Measurements from ENCODE around the gene KCND2. TPM values are rescaled to one million over a fixed set of nuclear protein-coding genes. Genes with fewer than 3 reads are reported as not detected.

The KCND2 gene
- total RNA-seq, 4 donors from 2014 or later: 0.07 to 0.93 (median 0.30) TPM

DNA sequence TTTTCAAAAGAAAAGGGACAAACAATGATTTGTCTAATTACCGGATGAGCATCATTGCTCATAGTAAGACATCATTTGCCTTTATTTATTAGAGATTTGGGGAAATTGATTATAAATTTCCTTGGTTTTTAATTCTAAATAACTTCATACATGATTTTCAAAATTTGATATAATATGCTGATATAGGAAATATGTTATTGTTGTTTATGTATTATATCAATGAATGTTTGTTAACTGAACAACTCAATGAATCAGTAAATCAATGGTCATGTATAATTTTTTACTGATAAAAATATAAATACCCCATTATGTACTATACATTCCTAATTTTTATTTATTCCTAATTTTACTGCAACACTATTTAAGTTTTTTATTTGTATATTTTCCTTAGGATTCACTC lies 327.6 kb downstream of the KCND2 start:
- H3K9me3 ChIP-seq: no peaks in the 10 kb centered on the region
- no peak overlapping the region for H3K27ac ChIP-seq
- no peaks in the 10 kb centered on the region for H3K4me1 ChIP-seq
- H3K36me3 ChIP-seq: no peaks in the 10 kb centered on the region
- no peak for TF ChIP-seq POLR2A (IDR thresholded peaks at IDR 0.05)
- TF ChIP-seq, protein P1, sequence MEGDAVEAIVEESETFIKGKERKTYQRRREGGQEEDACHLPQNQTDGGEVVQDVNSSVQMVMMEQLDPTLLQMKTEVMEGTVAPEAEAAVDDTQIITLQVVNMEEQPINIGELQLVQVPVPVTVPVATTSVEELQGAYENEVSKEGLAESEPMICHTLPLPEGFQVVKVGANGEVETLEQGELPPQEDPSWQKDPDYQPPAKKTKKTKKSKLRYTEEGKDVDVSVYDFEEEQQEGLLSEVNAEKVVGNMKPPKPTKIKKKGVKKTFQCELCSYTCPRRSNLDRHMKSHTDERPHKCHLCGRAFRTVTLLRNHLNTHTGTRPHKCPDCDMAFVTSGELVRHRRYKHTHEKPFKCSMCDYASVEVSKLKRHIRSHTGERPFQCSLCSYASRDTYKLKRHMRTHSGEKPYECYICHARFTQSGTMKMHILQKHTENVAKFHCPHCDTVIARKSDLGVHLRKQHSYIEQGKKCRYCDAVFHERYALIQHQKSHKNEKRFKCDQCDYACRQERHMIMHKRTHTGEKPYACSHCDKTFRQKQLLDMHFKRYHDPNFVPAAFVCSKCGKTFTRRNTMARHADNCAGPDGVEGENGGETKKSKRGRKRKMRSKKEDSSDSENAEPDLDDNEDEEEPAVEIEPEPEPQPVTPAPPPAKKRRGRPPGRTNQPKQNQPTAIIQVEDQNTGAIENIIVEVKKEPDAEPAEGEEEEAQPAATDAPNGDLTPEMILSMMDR (IDR thresholded peaks at IDR 0.05 in 4 of 5, conservative IDR thresholded peaks at IDR 0.05 in 1 of 5): no peak
- no peak overlapping the region for H3K4me3 ChIP-seq
- in situ Hi-C loops (cut with MboI; ENCODE audit: low sequenced_read_pairs in 4 of 4) (no loop called here), intact Hi-C loops (cut with DNase I; ENCODE audit: low total_unique reads) (no loop called here)
- DNase-seq (no peak), ATAC-seq (no peak)
- no peaks in the 10 kb centered on the region for H3K27me3 ChIP-seq

DNA sequence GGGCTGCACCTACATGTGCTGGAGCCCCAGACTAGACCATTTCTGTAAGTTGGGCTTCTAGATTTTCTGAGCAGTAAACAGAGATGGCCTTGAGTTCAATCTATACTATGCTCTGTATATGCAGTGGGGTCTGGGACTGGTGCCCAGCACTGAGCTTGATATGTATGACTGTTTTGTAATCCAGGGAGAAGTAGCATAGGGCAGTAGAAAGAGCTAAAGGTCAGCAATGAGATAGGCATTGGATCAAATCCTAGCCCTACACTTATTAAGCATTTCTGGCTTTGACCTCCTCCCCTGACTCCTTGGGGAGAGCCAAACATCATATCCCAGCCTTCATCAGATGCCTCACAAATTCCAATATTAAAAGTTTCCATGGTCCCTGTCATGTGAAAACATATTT lies 330.4 kb downstream of the KCND2 start:
- DNase-seq (no peak), ATAC-seq (no peak)
- Histone ChIP-seq H3K27me3 (no peaks in the 10 kb centered on the region), H3K4me1 (no peaks in the 10 kb centered on the region), H3K4me3 (no peak overlapping the region), H3K36me3 (no peaks in the 10 kb centered on the region), H3K27ac (no peak overlapping the region), H3K9me3 (no peaks in the 10 kb centered on the region)
- TF ChIP-seq, protein P1 (IDR thresholded peaks at IDR 0.05 in 4 of 5, conservative IDR thresholded peaks at IDR 0.05 in 1 of 5): no peak
- TF ChIP-seq POLR2A (IDR thresholded peaks at IDR 0.05): no peak
- intact Hi-C loops (cut with DNase I; ENCODE audit: low total_unique reads): no loop called here
- in situ Hi-C loops (cut with MboI; ENCODE audit: low sequenced_read_pairs in 4 of 4): no loop called here

DNA sequence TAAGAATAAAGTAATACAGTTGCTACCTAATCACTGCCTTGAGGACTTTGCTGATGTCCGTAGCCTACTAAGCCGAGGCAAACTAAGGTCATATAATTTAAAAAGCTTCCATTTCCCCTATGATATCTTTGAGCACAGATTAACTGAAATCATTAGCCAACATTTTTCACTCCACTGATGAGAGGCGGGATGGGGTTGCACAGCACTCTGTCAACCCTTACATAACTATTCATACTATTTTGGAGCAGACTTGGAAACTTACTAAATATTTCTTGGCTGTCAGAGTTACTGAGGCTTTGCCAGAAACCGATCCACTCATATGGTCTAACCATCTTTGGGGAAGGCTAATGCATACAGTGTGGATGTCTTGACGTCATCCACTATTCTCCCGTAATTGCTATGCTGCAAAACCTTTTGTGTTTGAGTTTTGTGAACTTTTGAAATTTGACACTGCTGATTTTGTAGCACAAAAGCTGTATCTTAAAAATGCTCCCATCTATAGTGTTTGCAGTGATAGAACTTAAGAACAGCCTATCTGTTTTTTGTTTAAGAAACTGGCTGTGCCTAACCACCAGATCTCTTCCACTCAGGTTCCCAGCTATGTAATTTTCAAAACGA lies 336.3 kb downstream of the KCND2 start:
- Histone ChIP-seq H3K4me1 (no peaks in the 10 kb centered on the region), H3K27me3 (no peaks in the 10 kb centered on the region), H3K27ac (no peak overlapping the region), H3K36me3 (no peaks in the 10 kb centered on the region), H3K4me3 (no peak overlapping the region), H3K9me3 (no peaks in the 10 kb centered on the region)
- TF ChIP-seq, protein P1 (IDR thresholded peaks at IDR 0.05 in 4 of 5, conservative IDR thresholded peaks at IDR 0.05 in 1 of 5): no peak
- TF ChIP-seq POLR2A (IDR thresholded peaks at IDR 0.05): no peak
- in situ Hi-C loops (cut with MboI; ENCODE audit: low sequenced_read_pairs in 4 of 4): no loop called here
- ATAC-seq (no peak), DNase-seq (no peak)
- intact Hi-C loops (cut with DNase I; ENCODE audit: low total_unique reads): no loop called here

DNA sequence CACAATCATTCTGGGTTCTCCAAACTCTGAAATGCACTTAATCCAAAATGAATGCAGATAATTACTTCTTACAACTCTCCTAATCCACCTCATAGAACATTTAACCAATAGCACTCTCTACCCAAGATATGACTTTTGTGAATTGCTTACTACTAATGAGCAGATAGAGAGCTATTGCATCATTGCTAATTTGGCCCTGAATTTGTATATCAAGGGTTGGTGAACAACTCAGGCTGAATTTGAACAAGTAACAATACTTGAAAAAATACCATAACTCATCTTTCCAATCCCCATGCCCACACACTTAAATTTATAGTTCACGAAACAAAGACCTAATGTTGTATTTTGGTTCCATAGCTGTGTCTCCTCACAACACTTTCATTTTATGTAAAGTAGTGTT lies 339.0 kb downstream of the KCND2 start:
- intact Hi-C loops (cut with DNase I; ENCODE audit: low total_unique reads): no loop called here
- H3K4me1 ChIP-seq: no peaks in the 10 kb centered on the region
- in situ Hi-C loops (cut with MboI; ENCODE audit: low sequenced_read_pairs in 4 of 4): no loop called here
- no peak overlapping the region for H3K4me3 ChIP-seq
- no peak overlapping the region for H3K27ac ChIP-seq
- TF ChIP-seq, protein P1 (IDR thresholded peaks at IDR 0.05 in 4 of 5, conservative IDR thresholded peaks at IDR 0.05 in 1 of 5): no peak
- no peak for TF ChIP-seq POLR2A (IDR thresholded peaks at IDR 0.05)
- H3K36me3 ChIP-seq: no peaks in the 10 kb centered on the region
- H3K27me3 ChIP-seq: no peaks in the 10 kb centered on the region
- H3K9me3 ChIP-seq: no peaks in the 10 kb centered on the region
- DNase-seq (no peak), ATAC-seq (no peak)

DNA sequence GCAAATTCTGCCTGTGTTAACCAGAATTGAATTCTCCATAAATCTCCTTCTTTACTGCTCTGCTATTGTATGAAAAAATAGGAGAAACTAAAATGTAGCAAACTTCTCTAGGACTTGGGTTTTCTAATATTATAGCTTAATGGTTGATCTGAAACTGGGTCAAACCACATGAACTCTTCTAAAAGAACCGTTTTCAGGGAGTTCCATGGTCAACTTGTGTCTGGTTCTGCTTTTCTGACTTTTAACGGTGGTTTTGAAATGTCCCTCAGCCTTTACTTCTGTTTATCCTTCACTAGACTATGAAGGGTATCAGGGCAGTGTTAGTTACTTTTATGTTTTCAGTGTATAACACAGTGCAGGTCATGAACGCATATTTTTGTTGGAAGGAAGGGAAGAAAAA lies 342.7 kb downstream of the KCND2 start:
- DNase-seq (no peak), ATAC-seq (no peak)
- H3K27ac ChIP-seq: no peak overlapping the region
- no peaks in the 10 kb centered on the region for H3K36me3 ChIP-seq
- H3K27me3 ChIP-seq: no peaks in the 10 kb centered on the region
- intact Hi-C loops (cut with DNase I; ENCODE audit: low total_unique reads) (no loop called here), in situ Hi-C loops (cut with MboI; ENCODE audit: low sequenced_read_pairs in 4 of 4) (no loop called here)
- no peak overlapping the region for H3K4me3 ChIP-seq
- no peaks in the 10 kb centered on the region for H3K4me1 ChIP-seq
- H3K9me3 ChIP-seq: no peaks in the 10 kb centered on the region
- no peak for TF ChIP-seq POLR2A (IDR thresholded peaks at IDR 0.05)
- TF ChIP-seq, protein P1 (IDR thresholded peaks at IDR 0.05 in 4 of 5, conservative IDR thresholded peaks at IDR 0.05 in 1 of 5): no peak

Data from gastrocnemius medialis (tissue), 4 donors.